CD4-positive, alpha-beta memory T cell (primary cell): Measurements from ENCODE around the gene OBSCN. TPM values are rescaled to one million over a fixed set of nuclear protein-coding genes. Genes with fewer than 3 reads are reported as not detected.

Experiments used
- CTCF ChIA-PET: fragments of 350-600 bp; sonication (Branson Sonifier 250); formaldehyde crosslinking; loops from one replicate; lab custom pipeline; 2021; ENCODE audit warnings: inconsistent platforms; ENCODE audit not compliant: partially characterized antibody; lab: Charles Lee
- POLR2A ChIA-PET: fragments of 350-600 bp; sonication (Branson Sonifier 250); formaldehyde crosslinking; loops from one replicate; lab custom pipeline; 2021; ENCODE audit not compliant: partially characterized antibody; lab: Charles Lee
- DNase-seq, 5 donors: peaks; one replicate each; pipeline versions ENCODE4 v3.0.0 to v3.0.0-alpha.2; 2020 to 2022; ENCODE audit warnings: mixed read lengths in 1 of 5
- H3K27ac ChIP-seq: one replicate; pipeline ENCODE4 v1.7.0; 2013; ENCODE audit warnings: low read depth, low read length
- H3K27me3 ChIP-seq: 2 replicates; pipeline ENCODE4 v1.7.0; 2013; ENCODE audit warnings: mild to moderate bottlenecking, low read length, moderate library complexity; ENCODE audit not compliant: insufficient read depth
- H3K36me3 ChIP-seq: 2 replicates; pipeline ENCODE4 v1.7.0; 2013; ENCODE audit warnings: mild to moderate bottlenecking, low read length, moderate library complexity; ENCODE audit not compliant: insufficient read depth
- H3K4me1 ChIP-seq: 2 replicates; pipeline ENCODE4 v1.7.0; 2013; ENCODE audit warnings: mild to moderate bottlenecking, low read length, moderate library complexity; ENCODE audit not compliant: insufficient read depth
- H3K4me3 ChIP-seq, 2 donors: one replicate each; pipeline ENCODE4 v1.7.0; 2013; ENCODE audit warnings: low read length in 2 of 2, mild to moderate bottlenecking in 1 of 2
- H3K9me3 ChIP-seq, 2 donors: one replicate each; pipeline ENCODE4 v1.7.0; 2013; ENCODE audit warnings: low read length in 2 of 2, control low read depth in 1 of 2; ENCODE audit not compliant: control insufficient read depth in 1 of 2
- H3K27ac Mint-ChIP-seq, 7 donors: one replicate each; pipeline ENCODE4 v1.8.0; 2020 to 2021; ENCODE audit warnings: mixed read lengths in 7 of 7, mild to moderate bottlenecking in 6 of 7, inconsistent platforms in 3 of 7, moderate library complexity in 3 of 7
- H3K27me3 Mint-ChIP-seq, 2 donors: one replicate each; pipeline ENCODE4 v1.8.0; 2020 to 2021; ENCODE audit warnings: mixed read lengths in 2 of 2
- H3K36me3 Mint-ChIP-seq, 2 donors: one replicate each; pipeline ENCODE4 v1.8.0; 2020 to 2021; ENCODE audit warnings: mixed read lengths in 2 of 2, inconsistent platforms in 1 of 2, mild to moderate bottlenecking in 1 of 2
- H3K4me1 Mint-ChIP-seq, 4 donors: one replicate each; pipeline ENCODE4 v1.8.0; 2020 to 2021; ENCODE audit warnings: mixed read lengths in 4 of 4, mild to moderate bottlenecking in 1 of 4
- H3K4me3 Mint-ChIP-seq, 8 donors: one replicate each; pipeline ENCODE4 v1.8.0; 2020 to 2021; ENCODE audit warnings: mixed read lengths in 8 of 8, mild to moderate bottlenecking in 7 of 8, moderate library complexity in 6 of 8, inconsistent platforms in 3 of 8
- H3K9me3 Mint-ChIP-seq, 8 donors: one replicate each; pipeline ENCODE4 v1.8.0; 2020 to 2021; ENCODE audit warnings: mixed read lengths in 8 of 8, mild to moderate bottlenecking in 5 of 8, inconsistent platforms in 3 of 8, moderate library complexity in 1 of 8
- intact Hi-C: fragments of 100-400 bp; cut with micrococcal nuclease; formaldehyde crosslinking; loops from one replicate; pipeline ENCODE4 v1.15.1; 2023
- polyA plus RNA-seq, 2 donors: library from polyadenylated mRNA; unstranded; fragments of 300-500 nt; fragmentation: Illumina TruSeq; gene quantifications; one replicate each; pipeline ENCODE4 v1.2.3, GENCODE V29; 2021
- total RNA-seq, 2 experiments: library from RNA; stranded (reverse); gene quantifications; one replicate each; pipeline ENCODE4 v1.2.3, GENCODE V29; 2021

Gene OBSCN
- total and polyA plus RNA-seq, 4 experiments from 2014 or later = 0.19 to 91.4 (median 39.8) TPM

GRCh38 chr1:228414511-228415211, 206.8 kb downstream of the OBSCN start:
- Histone ChIP-seq H3K27ac (no peak overlapping the region), H3K4me3 (no peak overlapping the region), H3K36me3 (no peaks in the 10 kb centered on the region), H3K27me3 (no peaks in the 10 kb centered on the region), H3K4me1 (peaks cover 18% of the 10 kb centered on the region), H3K9me3 (no peaks in the 10 kb centered on the region)
- Mint-ChIP-seq H3K27ac (no peak overlapping the region), H3K27me3 (peaks cover 2 to 8% of the 10 kb centered on the region in 2 donors), H3K36me3 (no peaks in the 10 kb centered on the region), H3K9me3 (no peaks in the 10 kb centered on the region), H3K4me3 (no peak overlapping the region), H3K4me1 (peaks cover 12 to 26% (median 18%) of the 10 kb centered on the region in 4 donors)
- ChIA-PET POLR2A (interaction anchor here (1.0 to 2.1 kb wide), 3 partner anchors 8 to 44 kb away, joined by 8 to 10 read pairs (median 9); partner anchors contain the start of gene TRIM11), CTCF (no interaction called here)
- intact Hi-C loops = no loop called here
- no peak for DNase-seq

GRCh38 chr1:228415221-228415620, 207.4 kb downstream of the OBSCN start:
- CTCF ChIA-PET = no interaction called here

GRCh38 chr1:228415853-228416216, 208.0 kb downstream of the OBSCN start:
- intact Hi-C loops = no loop called here
- POLR2A ChIA-PET = interaction anchor here (1.0 to 2.1 kb wide), 3 partner anchors 9 to 43 kb away, joined by 8 to 10 read pairs (median 9); partner anchors contain the start of gene TRIM11
- peak overlapping the region in 5 of 7 donors; percentile 7 to 74 (median 36) for H3K27ac Mint-ChIP-seq
- H3K36me3 Mint-ChIP-seq = no peaks in the 10 kb centered on the region
- no peaks in the 10 kb centered on the region for H3K9me3 Mint-ChIP-seq
- peak in 1 of 5 donors; percentile 8 for DNase-seq
- CTCF ChIA-PET = no interaction called here
- Histone ChIP-seq H3K4me3 (peak overlapping the region in 1 of 2 donors; percentile 24), H3K27ac (no peak overlapping the region), H3K9me3 (no peaks in the 10 kb centered on the region), H3K36me3 (no peaks in the 10 kb centered on the region), H3K4me1 (peaks cover 18% of the 10 kb centered on the region), H3K27me3 (no peaks in the 10 kb centered on the region)
- peak overlapping the region; percentile 50 to 81 (median 60) for H3K4me3 Mint-ChIP-seq
- H3K4me1 Mint-ChIP-seq = peaks cover 12 to 21% (median 18%) of the 10 kb centered on the region in 4 donors
- H3K27me3 Mint-ChIP-seq = peaks cover 2 to 8% of the 10 kb centered on the region in 2 donors

More at GRCh38 chr1:228415221-228415620, 207.4 kb downstream of the OBSCN start:
- H3K36me3 ChIP-seq = no peaks in the 10 kb centered on the region
- Mint-ChIP-seq H3K27me3 (peaks cover 2 to 8% of the 10 kb centered on the region in 2 donors), H3K27ac (peak overlapping the region in 3 of 7 donors; percentile 30 to 74 (median 36)), H3K9me3 (no peaks in the 10 kb centered on the region), H3K4me1 (peaks cover 12 to 23% (median 18%) of the 10 kb centered on the region in 4 donors), H3K36me3 (no peaks in the 10 kb centered on the region), H3K4me3 (peak overlapping the region in 6 of 8 donors; percentile 53 to 81 (median 64))
- no peak overlapping the region for H3K27ac ChIP-seq
- no peaks in the 10 kb centered on the region for H3K27me3 ChIP-seq
- H3K9me3 ChIP-seq = no peaks in the 10 kb centered on the region
- H3K4me3 ChIP-seq = no peak overlapping the region
- H3K4me1 ChIP-seq = peaks cover 18% of the 10 kb centered on the region
- intact Hi-C loops = no loop called here
- no peak for DNase-seq
- POLR2A ChIA-PET = interaction anchor here (1.0 to 2.1 kb wide), 3 partner anchors 8 to 43 kb away, joined by 8 to 10 read pairs (median 9); partner anchors contain the start of gene TRIM11

- Histone ChIP-seq H3K4me3 (peak within 1 kb of the TSS in 1 of 2 donors; percentile 24), H3K27ac (no peak within 1 kb of the TSS), H3K9me3 (no peaks in the 10 kb centered on the region), H3K36me3 (no peaks in the 10 kb centered on the region), H3K4me1 (peaks cover 18% of the 10 kb centered on the region), H3K27me3 (no peaks in the 10 kb centered on the region)
- H3K36me3 Mint-ChIP-seq = peaks cover 0 to 2% of the 10 kb centered on the region in 2 donors
- peaks cover 12 to 21% (median 18%) of the 10 kb centered on the region in 4 donors for H3K4me1 Mint-ChIP-seq
- ChIA-PET POLR2A (no interaction called here), CTCF (no interaction called here)
- peaks cover 2 to 8% of the 10 kb centered on the region in 2 donors for H3K27me3 Mint-ChIP-seq
- peak within 1 kb of the TSS; percentile 78 to 87 (median 84) for H3K4me3 Mint-ChIP-seq
- peak within 1 kb of the TSS in 5 of 7 donors; percentile 36 to 84 (median 60) for H3K27ac Mint-ChIP-seq
- H3K9me3 Mint-ChIP-seq = no peaks in the 10 kb centered on the region
- intact Hi-C loops = no loop called here
- DNase-seq = peak; percentile 16 to 55 (median 22)
Measured at GRCh38 chr1:228416217-228416933, 208.5 kb downstream of the OBSCN start, which contains the start of gene TRIM17. Gene TRIM17, minus strand, starts transcription at chr1:228416861. Its CDS starts 1,789 bp downstream, at chr1:228415072.

- Mint-ChIP-seq H3K4me1 (peaks cover 12 to 21% (median 18%) of the 10 kb centered on the region in 4 donors), H3K4me3 (peak overlapping the region in 7 of 8 donors; percentile 2 to 87 (median 78)), H3K9me3 (no peaks in the 10 kb centered on the region), H3K27ac (no peak overlapping the region), H3K27me3 (peaks cover 2 to 8% of the 10 kb centered on the region in 2 donors), H3K36me3 (peaks cover 0 to 4% of the 10 kb centered on the region in 2 donors)
- intact Hi-C loops = no loop called here
- POLR2A ChIA-PET = no interaction called here
- H3K27ac ChIP-seq = no peak overlapping the region
- no peak for DNase-seq
- H3K36me3 ChIP-seq = no peaks in the 10 kb centered on the region
- CTCF ChIA-PET = no interaction called here
- H3K4me1 ChIP-seq = peaks cover 18% of the 10 kb centered on the region
- no peaks in the 10 kb centered on the region for H3K9me3 ChIP-seq
- H3K4me3 ChIP-seq = no peak overlapping the region
- H3K27me3 ChIP-seq = no peaks in the 10 kb centered on the region
Measured at GRCh38 chr1:228417061-228417460, 209.2 kb downstream of the OBSCN start.

- Histone ChIP-seq H3K27me3 (no peaks in the 10 kb centered on the region), H3K9me3 (no peaks in the 10 kb centered on the region), H3K27ac (no peak overlapping the region), H3K4me1 (peaks cover 18% of the 10 kb centered on the region), H3K36me3 (no peaks in the 10 kb centered on the region), H3K4me3 (no peak overlapping the region)
- Mint-ChIP-seq H3K4me3 (peak overlapping the region in 5 of 8 donors; percentile 2 to 87 (median 49)), H3K9me3 (no peaks in the 10 kb centered on the region), H3K27me3 (peaks cover 2 to 8% of the 10 kb centered on the region in 2 donors), H3K27ac (no peak overlapping the region), H3K36me3 (peaks cover 0 to 4% of the 10 kb centered on the region in 2 donors), H3K4me1 (peaks cover 12 to 21% (median 18%) of the 10 kb centered on the region in 4 donors)
- no peak for DNase-seq
- ChIA-PET CTCF (no interaction called here), POLR2A (no interaction called here)
- intact Hi-C loops = no loop called here
Measured at GRCh38 chr1:228417483-228418203, 209.8 kb downstream of the OBSCN start.
